Loucy (cell line): ENCODE data around the gene MRPS31.

ENCODE experiments used
- H2AFZ ChIP-seq: fragments of 200-600 bp; sonication (generic); 2 replicates; pipeline ENCODE4 v1.6.0; 2016; ENCODE audit warnings: antibody characterized with exemption, mild to moderate bottlenecking, low read length, moderate library complexity
- H3F3A ChIP-seq: fragments of 200-600 bp; 2 replicates; pipeline ENCODE4 v1.6.0; 2016; ENCODE audit warnings: antibody characterized with exemption, low read depth, mild to moderate bottlenecking
- H3K27me3 ChIP-seq: fragments of 200-600 bp; sonication (generic); 2 replicates; pipeline ENCODE4 v1.6.1; 2014; ENCODE audit warnings: low read length, mild to moderate bottlenecking; ENCODE audit not compliant: insufficient read depth, poor library complexity, severe bottlenecking
- H3K36me3 ChIP-seq: fragments of 200-600 bp; sonication (generic); 2 replicates; pipeline ENCODE4 v1.6.1; 2016; ENCODE audit warnings: low read length; ENCODE audit not compliant: insufficient read depth
- H3K4me1 ChIP-seq: fragments of 200-600 bp; sonication (generic); 2 replicates; pipeline ENCODE4 v1.5.1; 2014; ENCODE audit warnings: low read length, mild to moderate bottlenecking; ENCODE audit not compliant: insufficient read depth, poor library complexity, severe bottlenecking
- H3K4me2 ChIP-seq: fragments of 200-600 bp; sonication (generic); 2 replicates; pipeline ENCODE4 v1.6.0; 2014; ENCODE audit warnings: antibody characterized with exemption, low read length, low read depth, mild to moderate bottlenecking; ENCODE audit not compliant: poor library complexity, severe bottlenecking
- H3K4me3 ChIP-seq: fragments of 200-600 bp; sonication (generic); 2 replicates; pipeline ENCODE4 v1.5.1; 2014; ENCODE audit warnings: low read length, mild to moderate bottlenecking, mixed read lengths; ENCODE audit not compliant: poor library complexity, severe bottlenecking
- H3K79me2 ChIP-seq: fragments of 200-600 bp; sonication (generic); 2 replicates; pipeline ENCODE4 v1.6.1; 2014; ENCODE audit warnings: low read length; ENCODE audit not compliant: insufficient read depth
- H3K9ac ChIP-seq: fragments of 200-600 bp; sonication (generic); 2 replicates; pipeline ENCODE4 v1.6.0; 2014; ENCODE audit warnings: mild to moderate bottlenecking, low read depth, low read length, moderate library complexity; ENCODE audit not compliant: poor library complexity, severe bottlenecking
- H3K9me2 ChIP-seq: fragments of 200-600 bp; sonication (generic); replicated peaks from 2 replicates; pipeline ENCODE4 v1.6.1; 2016; ENCODE audit warnings: low read depth, low read length, mixed read lengths
- H3K9me3 ChIP-seq: fragments of 200-600 bp; sonication (generic); 2 replicates; pipeline ENCODE4 v1.6.1; 2014; ENCODE audit warnings: mild to moderate bottlenecking, antibody characterized with exemption, low read length, low read depth; ENCODE audit not compliant: insufficient read depth
- H4K20me1 ChIP-seq: fragments of 200-600 bp; sonication (generic); 2 replicates; pipeline ENCODE4 v1.6.0; 2014; ENCODE audit warnings: antibody characterized with exemption, low read length, mild to moderate bottlenecking; ENCODE audit not compliant: insufficient read depth, poor library complexity, severe bottlenecking
- CTCF ChIP-seq: fragments of 200-600 bp; sonication (generic); conservative IDR thresholded peaks from 2 replicates; pipeline ENCODE4 v1.5.1; 2014; ENCODE audit warnings: mild to moderate bottlenecking, antibody characterized with exemption, low read length
- EZH2phosphoT487 ChIP-seq: fragments of 200-600 bp; IDR thresholded peaks from 2 replicates; pipeline ENCODE4 v1.6.1; 2018; ENCODE audit warnings: antibody characterized with exemption, mild to moderate bottlenecking, moderate library complexity, borderline replicate concordance

MRPS31 gene

GRCh38 chr13:40781717-40782116 is 10.7 kb upstream of the MRPS31 start:
- no peaks in the 10 kb centered on the region for H3K9me2 ChIP-seq
- H3K9me3 ChIP-seq = no peaks in the 10 kb centered on the region

GRCh38 chr13:40780822-40781401 is 9.9 kb upstream of the MRPS31 start:
- Histone ChIP-seq H4K20me1 (no peaks in the 10 kb centered on the region), H3K9ac (no peak overlapping the region), H2AFZ (peak overlapping the region; percentile 57; the same call in 1 of the 2 replicates), H3K9me2 (no peaks in the 10 kb centered on the region), H3K36me3 (no peaks in the 10 kb centered on the region), H3K4me2 (no peak overlapping the region), H3K27me3 (no peaks in the 10 kb centered on the region), H3F3A (no peaks in the 10 kb centered on the region), H3K4me1 (peaks cover 11% of the 10 kb centered on the region), H3K4me3 (no peak overlapping the region), H3K9me3 (no peaks in the 10 kb centered on the region), H3K79me2 (no peaks in the 10 kb centered on the region)
- TF ChIP-seq EZH2phosphoT487 (no peak), CTCF (no peak)

More at GRCh38 chr13:40781717-40782116, 10.7 kb upstream of the MRPS31 start:
- Histone ChIP-seq H3K27me3 (no peaks in the 10 kb centered on the region), H3K36me3 (no peaks in the 10 kb centered on the region), H2AFZ (no peak overlapping the region), H3K79me2 (no peaks in the 10 kb centered on the region), H3K9ac (no peak overlapping the region), H4K20me1 (no peaks in the 10 kb centered on the region), H3F3A (no peaks in the 10 kb centered on the region), H3K4me1 (peaks cover 7% of the 10 kb centered on the region), H3K4me3 (no peak overlapping the region), H3K4me2 (no peak overlapping the region)
- TF ChIP-seq CTCF (no peak), EZH2phosphoT487 (no peak)

- H3K4me3 ChIP-seq = no peak overlapping the region
- no peaks in the 10 kb centered on the region for H3K27me3 ChIP-seq
- no peaks in the 10 kb centered on the region for H3K9me2 ChIP-seq
- H3K9ac ChIP-seq = no peak overlapping the region
- H3K9me3 ChIP-seq = no peaks in the 10 kb centered on the region
- no peaks in the 10 kb centered on the region for H3F3A ChIP-seq
- no peaks in the 10 kb centered on the region for H3K79me2 ChIP-seq
- H3K4me2 ChIP-seq = no peak overlapping the region
- TF ChIP-seq CTCF (no peak), EZH2phosphoT487 (no peak)
- H4K20me1 ChIP-seq = no peaks in the 10 kb centered on the region
- no peak overlapping the region for H2AFZ ChIP-seq
- peaks cover 11% of the 10 kb centered on the region for H3K4me1 ChIP-seq
- no peaks in the 10 kb centered on the region for H3K36me3 ChIP-seq
These were observed 8.9 kb upstream of the MRPS31 start for GRCh38 chr13:40779796-40780285.
